ENCODE results near the gene EFNB2. TPM values are rescaled to one million over a fixed set of nuclear protein-coding genes. Genes with fewer than 3 reads are reported as not detected.

The EFNB2 gene
- polyA plus RNA-seq, 3 donors, result not detected

GRCh38 chr13:106470576-106470975, 64.9 kb downstream of the EFNB2 start:
- Histone ChIP-seq H3K4me2 (replicated peaks; ENCODE audit: extremely low read depth, low read length, poor library complexity, severe bottlenecking) (no peak overlapping the region), H3K27ac (ENCODE audit: low read depth in 1 of 2, low read length in 2 of 2) (no peak overlapping the region), H2AFZ (ENCODE audit: insufficient read depth, low read depth, low read length, poor library complexity, severe bottlenecking) (no peak overlapping the region), H3K36me3 (replicated peaks in 1 of 2; ENCODE audit: control insufficient read depth in 1 of 2, insufficient read depth in 2 of 2, low read length in 2 of 2) (no peaks in the 10 kb centered on the region), H4K20me1 (ENCODE audit: insufficient read depth, low read length) (no peaks in the 10 kb centered on the region), H3K9ac (ENCODE audit: insufficient read depth, low read length, poor library complexity, severe bottlenecking) (no peak overlapping the region), H3K79me2 (ENCODE audit: insufficient read depth, low read length) (no peaks in the 10 kb centered on the region), H3K4me1 (ENCODE audit: control insufficient read depth in 1 of 2, insufficient read depth in 2 of 2, low read length in 2 of 2) (no peaks in the 10 kb centered on the region), H3K9me3 (replicated peaks in 1 of 2; ENCODE audit: control insufficient read depth in 1 of 2, insufficient read depth in 1 of 2, low read length in 2 of 2) (no peaks in the 10 kb centered on the region), H3K4me3 (replicated peaks in 1 of 3; ENCODE audit: low read depth in 2 of 3, low read length in 3 of 3) (no peak overlapping the region), H3K27me3 (ENCODE audit: control insufficient read depth in 2 of 2, insufficient read depth in 2 of 2, low read length in 2 of 2) (no peaks in the 10 kb centered on the region)
- TF ChIP-seq, protein P1, sequence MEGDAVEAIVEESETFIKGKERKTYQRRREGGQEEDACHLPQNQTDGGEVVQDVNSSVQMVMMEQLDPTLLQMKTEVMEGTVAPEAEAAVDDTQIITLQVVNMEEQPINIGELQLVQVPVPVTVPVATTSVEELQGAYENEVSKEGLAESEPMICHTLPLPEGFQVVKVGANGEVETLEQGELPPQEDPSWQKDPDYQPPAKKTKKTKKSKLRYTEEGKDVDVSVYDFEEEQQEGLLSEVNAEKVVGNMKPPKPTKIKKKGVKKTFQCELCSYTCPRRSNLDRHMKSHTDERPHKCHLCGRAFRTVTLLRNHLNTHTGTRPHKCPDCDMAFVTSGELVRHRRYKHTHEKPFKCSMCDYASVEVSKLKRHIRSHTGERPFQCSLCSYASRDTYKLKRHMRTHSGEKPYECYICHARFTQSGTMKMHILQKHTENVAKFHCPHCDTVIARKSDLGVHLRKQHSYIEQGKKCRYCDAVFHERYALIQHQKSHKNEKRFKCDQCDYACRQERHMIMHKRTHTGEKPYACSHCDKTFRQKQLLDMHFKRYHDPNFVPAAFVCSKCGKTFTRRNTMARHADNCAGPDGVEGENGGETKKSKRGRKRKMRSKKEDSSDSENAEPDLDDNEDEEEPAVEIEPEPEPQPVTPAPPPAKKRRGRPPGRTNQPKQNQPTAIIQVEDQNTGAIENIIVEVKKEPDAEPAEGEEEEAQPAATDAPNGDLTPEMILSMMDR (IDR thresholded peaks at IDR 0.05), result no peak
- Mint-ChIP-seq H3K4me1 (no peaks in the 10 kb centered on the region), H3K27ac (no peak overlapping the region), H3K4me3 (no peak overlapping the region), H3K36me3 (no peaks in the 10 kb centered on the region), H3K9me3 (peaks cover 0 to 6% (median 0%) of the 10 kb centered on the region in 7 donors), H3K27me3 (ENCODE audit: low read depth in 3 of 3) (peaks cover 0 to 7% (median 5%) of the 10 kb centered on the region in 3 donors)
- DNase-seq, result no peak
- 100% methylated on average over 2 of the region's 7 CpGs for WGBS (ENCODE audit: insufficient coverage)
- intact Hi-C loops (cut with micrococcal nuclease), result no loop called here

- Mint-ChIP-seq H3K4me3 (no peak overlapping the region), H3K27ac (no peak overlapping the region), H3K9me3 (peaks cover 0 to 6% (median 0%) of the 10 kb centered on the region in 7 donors), H3K27me3 (ENCODE audit: low read depth in 3 of 3) (peaks cover 0 to 7% (median 5%) of the 10 kb centered on the region in 3 donors), H3K36me3 (no peaks in the 10 kb centered on the region), H3K4me1 (no peaks in the 10 kb centered on the region)
- no peaks in the 10 kb centered on the region for H3K9me3 ChIP-seq (replicated peaks in 1 of 2; ENCODE audit: control insufficient read depth in 1 of 2, insufficient read depth in 1 of 2, low read length in 2 of 2)
- H3K4me1 ChIP-seq (ENCODE audit: control insufficient read depth in 1 of 2, insufficient read depth in 2 of 2, low read length in 2 of 2), result no peaks in the 10 kb centered on the region
- H3K79me2 ChIP-seq (ENCODE audit: insufficient read depth, low read length), result no peaks in the 10 kb centered on the region
- no peaks in the 10 kb centered on the region for H3K27me3 ChIP-seq (ENCODE audit: control insufficient read depth in 2 of 2, insufficient read depth in 2 of 2, low read length in 2 of 2)
- no peak for DNase-seq
- no peak overlapping the region for H2AFZ ChIP-seq (ENCODE audit: insufficient read depth, low read depth, low read length, poor library complexity, severe bottlenecking)
- intact Hi-C loops (cut with micrococcal nuclease), result no loop called here
- TF ChIP-seq, protein P1 (IDR thresholded peaks at IDR 0.05), result no peak
- no peak overlapping the region for H3K4me3 ChIP-seq (replicated peaks in 1 of 3; ENCODE audit: low read depth in 2 of 3, low read length in 3 of 3)
- H3K9ac ChIP-seq (ENCODE audit: insufficient read depth, low read length, poor library complexity, severe bottlenecking), result no peak overlapping the region
- H4K20me1 ChIP-seq (ENCODE audit: insufficient read depth, low read length), result no peaks in the 10 kb centered on the region
- 92% methylated on average over 13 of the region's 20 CpGs for WGBS (ENCODE audit: insufficient coverage)
- H3K27ac ChIP-seq (ENCODE audit: low read depth in 1 of 2, low read length in 2 of 2), result no peak overlapping the region
- H3K4me2 ChIP-seq (replicated peaks; ENCODE audit: extremely low read depth, low read length, poor library complexity, severe bottlenecking), result no peak overlapping the region
- H3K36me3 ChIP-seq (replicated peaks in 1 of 2; ENCODE audit: control insufficient read depth in 1 of 2, insufficient read depth in 2 of 2, low read length in 2 of 2), result no peaks in the 10 kb centered on the region
These were observed 66.5 kb downstream of the EFNB2 start for GRCh38 chr13:106468744-106469590.

Data from CD14-positive monocyte (primary cell).